ENCODE measurements around the gene ING4. TPM values are rescaled to one million over a fixed set of nuclear protein-coding genes. Genes with fewer than 3 reads are reported as not detected.

The ING4 gene
- polyA plus RNA-seq, 2 of the 4 experiments (the other 2 are of a cell fraction): 19.5 to 36.5 TPM

DNA sequence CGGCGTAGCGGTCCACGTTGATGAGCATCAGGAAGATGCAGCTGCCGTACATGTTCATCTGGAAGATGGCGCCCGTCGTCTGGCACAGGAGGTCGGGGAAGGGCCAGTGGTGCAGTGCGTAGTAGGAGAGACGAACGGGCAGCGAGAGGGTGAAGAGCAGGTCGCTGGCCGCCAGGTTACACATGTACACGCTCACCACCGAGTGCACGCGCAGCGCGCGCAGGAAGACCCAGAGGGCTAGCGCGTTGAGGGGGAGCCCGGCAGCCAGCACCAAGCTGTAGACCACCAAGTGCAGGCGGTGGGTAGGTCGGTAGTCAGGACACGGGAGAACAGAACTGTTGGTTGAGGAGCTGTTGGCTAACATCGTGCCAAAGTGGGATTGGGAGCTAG lies 42.0 kb downstream of the ING4 start:
- Histone ChIP-seq H3K4me3 (no peak overlapping the region), H3K4me1 (no peaks in the 10 kb centered on the region), H3K9me3 (no peaks in the 10 kb centered on the region), H3K4me2 (no peak overlapping the region), H3K27ac (no peak overlapping the region)
- ChIA-PET CTCF (interaction anchor here (1.1 to 1.9 kb wide), 9 partner anchors 9 to 204 kb away, joined by 3 to 7 read pairs (median 3); partner anchors contain the start of gene LAG3), POLR2A (no interaction called here)
- DNase-seq (ENCODE audit: low read depth in 1 of 2, low spot score in 1 of 2) (no peak), ATAC-seq (no peak), FAIRE-seq (no peak)
- whole genome bisulfite sequencing (ENCODE audit: missing lambda C conversion rate): 92% methylated on average over 29 of the region's 29 CpGs
- TF ChIP-seq RFX5 (IDR thresholded peaks at IDR 0.05): no peak
- no peak for TF ChIP-seq PHF8 (IDR thresholded peaks at IDR 0.05; ENCODE audit: borderline replicate concordance, low read depth)
- TF ChIP-seq ZNF302 (CRISPR knock-in tag; IDR thresholded peaks at IDR 0.05): no peak
- no peak for TF ChIP-seq NR3C1 (IDR thresholded peaks at IDR 0.05)
- no peak for TF ChIP-seq HDAC2 (IDR thresholded peaks at IDR 0.05)
- no peak for TF ChIP-seq TFCP2L1 (CRISPR knock-in tag; IDR thresholded peaks at IDR 0.05)
- no peak for TF ChIP-seq RNF2 (IDR thresholded peaks at IDR 0.05; ENCODE audit: borderline replicate concordance, low read depth)
- no peak for TF ChIP-seq ZSCAN20 (CRISPR knock-in tag; IDR thresholded peaks at IDR 0.05)
- TF ChIP-seq ZC3H11A (IDR thresholded peaks at IDR 0.05): no peak
- TF ChIP-seq JUN (IDR thresholded peaks at IDR 0.05): no peak
- TF ChIP-seq CBX8 (IDR thresholded peaks at IDR 0.05): no peak
- TF ChIP-seq EP300 (IDR thresholded peaks at IDR 0.05): no peak
- no peak for TF ChIP-seq ZFP36 (IDR thresholded peaks at IDR 0.05; ENCODE audit: borderline replicate concordance, partially characterized antibody)
- no peak for TF ChIP-seq BHLHE40 (IDR thresholded peaks at IDR 0.05; ENCODE audit: low read depth, low read length)
- TF ChIP-seq, protein P1, sequence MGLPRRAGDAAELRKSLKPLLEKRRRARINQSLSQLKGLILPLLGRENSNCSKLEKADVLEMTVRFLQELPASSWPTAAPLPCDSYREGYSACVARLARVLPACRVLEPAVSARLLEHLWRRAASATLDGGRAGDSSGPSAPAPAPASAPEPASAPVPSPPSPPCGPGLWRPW (IDR thresholded peaks at IDR 0.05): no peak
- no peak for TF ChIP-seq CHD2 (IDR thresholded peaks at IDR 0.05; ENCODE audit: low read length, partially characterized antibody)

DNA sequence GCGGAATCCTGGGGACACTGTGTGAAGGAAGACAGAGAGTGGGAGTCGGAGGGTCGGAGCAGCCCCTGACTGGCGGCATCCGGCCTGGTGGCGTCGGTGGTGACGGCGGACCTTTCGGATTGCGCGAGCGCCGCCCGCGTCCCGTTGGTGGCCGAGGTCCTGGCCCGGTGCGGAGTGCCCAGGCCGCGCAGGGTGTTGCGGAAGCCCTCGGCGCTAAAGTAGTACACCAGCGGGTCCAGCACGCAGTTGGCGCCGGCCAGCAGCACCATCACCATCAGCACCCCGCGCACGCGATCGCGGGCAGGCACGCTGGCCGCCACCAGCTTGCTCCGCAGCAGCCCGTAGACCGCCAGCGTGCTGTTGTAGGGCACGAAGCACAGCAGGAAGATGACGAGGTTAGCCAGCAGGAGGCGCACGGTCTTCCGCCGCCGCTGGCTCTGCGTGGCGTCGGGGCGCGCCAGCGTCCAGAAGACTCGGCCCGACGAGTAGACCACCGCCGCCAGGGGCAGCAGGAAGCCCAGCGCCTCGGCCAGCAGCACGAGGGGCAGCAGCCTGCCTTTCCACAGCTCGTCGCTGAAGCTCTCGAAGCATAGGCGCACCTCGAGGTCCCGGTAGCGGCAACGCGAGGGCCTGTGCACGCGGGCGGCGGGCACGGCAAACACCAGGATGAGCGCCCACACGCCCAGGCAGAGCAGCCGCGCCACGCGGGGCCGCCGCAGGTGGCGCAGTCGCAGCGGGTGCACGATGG lies 42.6 kb downstream of the ING4 start:
- H3K4me3 ChIP-seq: no peak overlapping the region
- FAIRE-seq (no peak), DNase-seq (ENCODE audit: low read depth in 1 of 2, low spot score in 1 of 2) (no peak), ATAC-seq (no peak)
- no peaks in the 10 kb centered on the region for H3K9me3 ChIP-seq
- H3K27ac ChIP-seq: no peak overlapping the region
- no peaks in the 10 kb centered on the region for H3K4me1 ChIP-seq
- H3K4me2 ChIP-seq: no peak overlapping the region
- TF ChIP-seq GATA3 (IDR thresholded peaks at IDR 0.05; ENCODE audit: borderline replicate concordance): no peak
- TF ChIP-seq POLR2AphosphoS2 (conservative IDR thresholded peaks at IDR 0.05; ENCODE audit: low read length): no peak
- TF ChIP-seq PHF8 (IDR thresholded peaks at IDR 0.05; ENCODE audit: borderline replicate concordance, low read depth): no peak
- TF ChIP-seq, protein P2, sequence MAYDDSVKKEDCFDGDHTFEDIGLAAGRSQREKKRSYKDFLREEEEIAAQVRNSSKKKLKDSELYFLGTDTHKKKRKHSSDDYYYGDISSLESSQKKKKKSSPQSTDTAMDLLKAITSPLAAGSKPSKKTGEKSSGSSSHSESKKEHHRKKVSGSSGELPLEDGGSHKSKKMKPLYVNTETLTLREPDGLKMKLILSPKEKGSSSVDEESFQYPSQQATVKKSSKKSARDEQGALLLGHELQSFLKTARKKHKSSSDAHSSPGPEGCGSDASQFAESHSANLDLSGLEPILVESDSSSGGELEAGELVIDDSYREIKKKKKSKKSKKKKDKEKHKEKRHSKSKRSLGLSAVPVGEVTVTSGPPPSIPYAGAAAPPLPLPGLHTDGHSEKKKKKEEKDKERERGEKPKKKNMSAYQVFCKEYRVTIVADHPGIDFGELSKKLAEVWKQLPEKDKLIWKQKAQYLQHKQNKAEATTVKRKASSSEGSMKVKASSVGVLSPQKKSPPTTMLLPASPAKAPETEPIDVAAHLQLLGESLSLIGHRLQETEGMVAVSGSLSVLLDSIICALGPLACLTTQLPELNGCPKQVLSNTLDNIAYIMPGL (CRISPR knock-in tag; IDR thresholded peaks at IDR 0.05; ENCODE audit: borderline replicate concordance): no peak
- TF ChIP-seq TP53 (CRISPR knock-in tag; IDR thresholded peaks at IDR 0.05): no peak
- TF ChIP-seq, protein P3, sequence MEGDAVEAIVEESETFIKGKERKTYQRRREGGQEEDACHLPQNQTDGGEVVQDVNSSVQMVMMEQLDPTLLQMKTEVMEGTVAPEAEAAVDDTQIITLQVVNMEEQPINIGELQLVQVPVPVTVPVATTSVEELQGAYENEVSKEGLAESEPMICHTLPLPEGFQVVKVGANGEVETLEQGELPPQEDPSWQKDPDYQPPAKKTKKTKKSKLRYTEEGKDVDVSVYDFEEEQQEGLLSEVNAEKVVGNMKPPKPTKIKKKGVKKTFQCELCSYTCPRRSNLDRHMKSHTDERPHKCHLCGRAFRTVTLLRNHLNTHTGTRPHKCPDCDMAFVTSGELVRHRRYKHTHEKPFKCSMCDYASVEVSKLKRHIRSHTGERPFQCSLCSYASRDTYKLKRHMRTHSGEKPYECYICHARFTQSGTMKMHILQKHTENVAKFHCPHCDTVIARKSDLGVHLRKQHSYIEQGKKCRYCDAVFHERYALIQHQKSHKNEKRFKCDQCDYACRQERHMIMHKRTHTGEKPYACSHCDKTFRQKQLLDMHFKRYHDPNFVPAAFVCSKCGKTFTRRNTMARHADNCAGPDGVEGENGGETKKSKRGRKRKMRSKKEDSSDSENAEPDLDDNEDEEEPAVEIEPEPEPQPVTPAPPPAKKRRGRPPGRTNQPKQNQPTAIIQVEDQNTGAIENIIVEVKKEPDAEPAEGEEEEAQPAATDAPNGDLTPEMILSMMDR (IDR thresholded peaks at IDR 0.05): no peak
- TF ChIP-seq MAZ (IDR thresholded peaks at IDR 0.05; ENCODE audit: borderline replicate concordance, low read depth, low read length): no peak
- TF ChIP-seq RNF2 (IDR thresholded peaks at IDR 0.05; ENCODE audit: borderline replicate concordance, low read depth): no peak
- TF ChIP-seq HOXA7 (CRISPR knock-in tag; IDR thresholded peaks at IDR 0.05): no peak
- TF ChIP-seq CHD4 (IDR thresholded peaks at IDR 0.05; ENCODE audit: borderline replicate concordance): no peak
- WGBS (ENCODE audit: missing lambda C conversion rate): 92% methylated on average over 73 of the region's 88 CpGs
- CTCF ChIA-PET: interaction anchor here (1.1 to 2.6 kb wide), 12 partner anchors 10 to 205 kb away, joined by 3 to 10 read pairs (median 4); partner anchors contain the start of gene LAG3
- POLR2A ChIA-PET: interaction anchor here (0.5 kb wide), 1 partner anchor 69 kb away, joined by 3 read pairs; no protein-coding TSS in a partner anchor

Data from A549 (cell line).